Thyroid gland (tissue), 4 donors: ENCODE measurements around the gene TBC1D16.

Source experiments
- CTCF ChIP-seq, 6 experiments: fragments of 200-600 bp in 3 of 6; fragments of 450-650 bp in 3 of 6; sonication (generic) in 3 of 6; IDR thresholded peaks; one replicate each; pipeline ENCODE4 v1.5.1; 2016 to 2019; ENCODE audit warnings: antibody characterized with exemption in 6 of 6, mild to moderate bottlenecking in 2 of 6, inconsistent platforms in 1 of 6, moderate library complexity in 1 of 6
- POLR2A ChIP-seq, 2 donors: fragments of 450-650 bp; IDR thresholded peaks; one replicate each; pipeline ENCODE4 v1.6.1; 2017; ENCODE audit warnings: antibody characterized with exemption in 2 of 2, mild to moderate bottlenecking in 2 of 2, moderate library complexity in 1 of 2

GRCh38 chr17:79926142-79926604 is 109.5 kb downstream of the TBC1D16 start:
- no peak for TF ChIP-seq POLR2A (IDR thresholded peaks at IDR 0.05)
- no peak for TF ChIP-seq CTCF (IDR thresholded peaks at IDR 0.05)
